ENCODE data around the gene TTC31.

- TF ChIP-seq CTCF (IDR thresholded peaks at IDR 0.05) (no peak), POLR2A (IDR thresholded peaks at IDR 0.05) (no peak)
Observed at GRCh38 chr2:74439803-74440377, 43.0 kb upstream of the TTC31 start.
